Tibial nerve (tissue), 4 donors: ENCODE data around the gene PHOX2A.

Source experiments
- CTCF ChIP-seq, 5 experiments: fragments of 200-600 bp in 3 of 5; fragments of 450-650 bp in 2 of 5; sonication (generic) in 3 of 5; IDR thresholded peaks; one replicate each; pipeline ENCODE4 v1.5.1; 2016 to 2019; ENCODE audit warnings: antibody characterized with exemption in 5 of 5, mild to moderate bottlenecking in 3 of 5, moderate library complexity in 2 of 5
- EP300 ChIP-seq, 2 donors: sonication (generic); formaldehyde crosslinking; IDR thresholded peaks; one replicate each; pipeline ENCODE4 v1.6.1; 2017; ENCODE audit warnings: antibody characterized with exemption in 2 of 2, mild to moderate bottlenecking in 1 of 2

GRCh38 chr11:72250661-72251464 is 6.9 kb upstream of the PHOX2A start:
- TF ChIP-seq EP300 (IDR thresholded peaks at IDR 0.05) (no peak), CTCF (IDR thresholded peaks at IDR 0.05) (no peak)
